ENCODE measurements around the gene DHX57.

The DHX57 gene

DNA sequence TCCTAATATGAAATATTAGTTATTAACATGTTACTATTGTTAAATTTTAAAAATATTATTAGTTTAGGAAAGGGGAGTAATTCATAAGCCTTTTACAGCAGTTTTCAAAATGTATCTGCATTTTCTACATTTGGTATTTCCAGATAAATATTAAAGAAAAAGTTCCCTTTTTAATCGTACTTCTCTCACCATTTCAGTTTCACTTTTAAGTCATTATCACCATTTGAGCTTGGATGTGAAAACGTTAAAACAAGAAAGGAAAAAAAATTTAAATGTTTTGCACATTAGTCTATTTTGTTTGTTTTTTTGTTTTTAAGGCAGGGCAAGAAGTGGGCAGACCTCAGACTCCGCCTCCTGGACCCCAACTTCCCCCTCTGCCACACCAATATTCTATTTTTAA, 121.2 kb downstream of the DHX57 start:
- DNase-seq (no peak), ATAC-seq (no peak)
- Mint-ChIP-seq H3K4me3 (peak overlapping the region; percentile 74 to 82), H3K9me3 (no peaks in the 10 kb centered on the region), H3K4me1 (peaks cover 29% of the 10 kb centered on the region), H3K27ac (peak overlapping the region; percentile 76 to 81), H3K27me3 (no peaks in the 10 kb centered on the region)

DNA sequence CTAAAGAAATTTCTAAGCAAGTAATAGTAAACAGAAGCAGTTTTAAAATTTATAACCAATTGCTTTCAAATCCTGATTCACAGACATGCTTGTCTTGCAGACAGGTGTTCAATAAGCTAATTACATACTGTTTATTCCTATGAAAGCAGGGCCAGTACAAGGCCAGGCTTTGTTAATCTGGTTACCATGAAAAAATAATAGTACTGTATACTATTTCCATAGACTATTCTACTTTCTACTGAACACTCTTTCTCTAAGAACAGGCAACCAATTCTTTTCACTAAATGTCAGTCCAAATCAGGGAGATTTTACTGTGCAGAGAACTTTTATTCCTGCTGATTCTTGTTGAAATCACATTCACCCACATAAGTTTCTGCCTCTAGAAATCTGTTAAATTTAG, 121.7 kb downstream of the DHX57 start:
- Mint-ChIP-seq H3K27ac (peak overlapping the region in 1 of 2 donors; percentile 90), H3K27me3 (no peaks in the 10 kb centered on the region), H3K9me3 (no peaks in the 10 kb centered on the region), H3K4me1 (peaks cover 34% of the 10 kb centered on the region), H3K4me3 (peak overlapping the region; percentile 61 to 82)
- DNase-seq (no peak), ATAC-seq (no peak)

DNA sequence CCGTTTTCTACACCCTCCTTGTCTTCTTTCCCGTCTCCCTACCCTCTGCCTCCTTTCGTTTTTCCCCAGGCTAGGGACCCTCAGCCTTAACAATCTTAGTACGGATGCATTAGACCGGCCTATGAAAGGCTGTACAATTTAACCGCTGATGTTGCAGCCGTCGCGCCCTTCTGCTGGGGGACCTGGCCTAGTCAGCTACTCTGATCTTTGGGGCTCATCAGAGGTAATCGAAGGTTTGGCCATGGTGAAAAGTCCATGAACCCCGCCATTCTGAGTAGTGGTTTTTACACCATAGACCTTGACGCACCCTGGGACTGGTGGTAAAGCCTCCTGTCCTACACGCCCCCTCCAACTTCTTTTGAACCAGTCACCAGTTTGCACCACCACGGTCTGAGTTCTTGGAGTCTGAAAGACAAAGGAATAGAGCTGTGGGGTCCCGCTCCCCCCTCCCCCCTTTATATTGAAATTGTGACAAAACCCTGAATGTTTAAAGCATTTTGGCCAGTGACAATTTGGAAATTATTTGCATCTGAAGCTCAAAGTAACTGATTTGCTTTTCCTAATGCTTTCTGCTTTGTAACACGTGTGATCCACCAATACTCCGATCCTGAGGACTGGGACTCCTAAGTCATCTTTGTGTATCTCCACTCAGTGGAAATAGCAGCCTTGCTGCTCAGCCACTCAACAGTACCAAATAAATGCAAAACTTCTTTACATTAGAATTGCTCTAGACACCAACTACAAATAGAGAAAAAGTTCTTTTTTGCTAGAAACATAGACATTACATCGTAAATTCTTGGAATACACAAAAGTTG, 123.9 kb downstream of the DHX57 start:
- H3K27me3 Mint-ChIP-seq: no peaks in the 10 kb centered on the region
- peak; percentile 35 for ATAC-seq
- no peaks in the 10 kb centered on the region for H3K9me3 Mint-ChIP-seq
- peak overlapping the region; percentile 96 to 97 for H3K4me3 Mint-ChIP-seq
- DNase-seq: no peak
- H3K4me1 Mint-ChIP-seq: peaks cover 56% of the 10 kb centered on the region
- peak overlapping the region; percentile 100 for H3K27ac Mint-ChIP-seq

DNA sequence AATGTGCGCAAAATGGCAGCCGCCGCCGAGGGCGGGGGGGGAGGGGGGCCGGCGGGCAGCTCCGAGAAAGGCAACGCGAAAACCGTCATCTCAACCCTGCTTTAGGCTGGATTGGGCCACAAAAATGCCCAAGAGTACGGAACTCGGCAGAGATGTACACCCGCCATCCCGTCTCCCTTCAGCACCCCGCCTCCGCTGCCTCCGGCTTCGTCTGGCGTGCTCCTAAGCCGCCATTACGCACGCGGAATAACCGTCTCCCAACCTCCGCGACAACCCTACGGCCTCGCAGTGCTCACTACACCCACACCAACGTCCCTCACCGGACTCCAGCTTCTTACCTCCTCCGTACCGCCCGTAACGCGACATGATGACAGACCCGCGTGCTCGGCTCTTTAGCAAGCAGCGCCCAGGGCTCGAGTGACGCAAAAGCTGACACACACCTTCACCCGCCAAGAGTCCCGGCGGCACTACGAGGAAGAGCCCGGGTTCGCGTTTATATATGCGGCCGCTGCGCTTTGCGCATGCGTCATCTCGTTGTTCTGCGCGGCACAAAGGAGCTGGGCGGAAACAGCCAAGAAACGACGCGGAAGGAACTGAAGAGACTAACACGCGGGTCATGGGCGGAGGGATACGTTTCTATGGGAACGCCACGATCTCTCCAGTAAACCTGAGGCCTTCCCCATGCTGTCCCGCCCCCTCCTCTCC, 124.7 kb downstream of the DHX57 start, which contains the start of gene SRSF7:
Gene SRSF7 (minus strand): TSS at position 471 of the 705 bp plus-strand sequence. CDS start 105 bp downstream, at position 366.
- no peaks in the 10 kb centered on the region for H3K9me3 Mint-ChIP-seq
- peak within 1 kb of the TSS; percentile 96 to 97 for H3K4me3 Mint-ChIP-seq
- H3K4me1 Mint-ChIP-seq: peaks cover 64% of the 10 kb centered on the region
- DNase-seq: peak; percentile 97 to 99
- H3K27ac Mint-ChIP-seq: peak within 1 kb of the TSS; percentile 100
- H3K27me3 Mint-ChIP-seq: no peaks in the 10 kb centered on the region
- peak; percentile 88 for ATAC-seq

DNA sequence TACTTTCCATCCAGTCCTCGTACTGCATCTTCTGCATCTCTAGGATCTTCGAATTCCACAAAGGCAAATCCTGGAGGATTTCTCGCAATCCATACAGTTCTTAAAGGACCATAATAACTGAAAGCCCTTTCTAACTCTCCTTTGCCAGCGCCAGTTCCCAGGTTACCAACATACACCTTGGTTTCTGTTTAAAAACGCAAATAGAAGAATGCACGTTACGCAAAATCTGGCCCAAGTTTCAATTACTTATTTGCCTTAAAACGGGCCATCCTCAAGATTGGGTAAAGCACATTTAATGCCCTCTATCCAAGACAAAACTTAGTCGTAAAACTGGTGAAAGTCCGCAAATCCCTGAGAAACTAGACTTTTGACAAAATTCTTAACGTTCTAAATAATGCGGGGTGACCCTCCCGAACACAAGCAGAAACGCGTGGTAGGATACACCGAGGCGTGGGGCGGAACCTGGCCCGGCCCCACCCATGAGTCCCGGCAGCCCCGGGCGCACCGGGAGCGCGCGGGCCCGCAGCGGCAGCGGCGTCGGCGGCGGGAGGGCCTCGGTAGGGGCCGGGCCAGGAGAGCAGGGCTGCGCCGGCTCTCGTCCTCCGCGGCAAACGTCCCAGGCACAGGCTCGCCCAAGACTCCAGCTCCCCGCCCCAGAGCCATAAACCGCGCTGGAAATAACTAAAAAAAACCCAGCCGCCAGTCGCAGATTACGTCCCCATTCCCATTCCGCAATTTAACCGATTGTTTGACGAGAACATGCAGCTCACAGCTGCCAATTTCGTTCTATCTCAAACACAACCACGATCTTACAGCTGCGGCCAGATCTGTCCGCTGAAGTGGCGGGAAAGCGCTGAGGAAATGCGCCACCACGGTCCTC, 125.5 kb downstream of the DHX57 start:
- H3K27ac Mint-ChIP-seq: peak overlapping the region; percentile 100
- peaks cover 72% of the 10 kb centered on the region for H3K4me1 Mint-ChIP-seq
- peak overlapping the region; percentile 96 to 97 for H3K4me3 Mint-ChIP-seq
- H3K27me3 Mint-ChIP-seq: no peaks in the 10 kb centered on the region
- DNase-seq (peak; percentile 44 to 60), ATAC-seq (peak; percentile 59)
- no peaks in the 10 kb centered on the region for H3K9me3 Mint-ChIP-seq

DNA sequence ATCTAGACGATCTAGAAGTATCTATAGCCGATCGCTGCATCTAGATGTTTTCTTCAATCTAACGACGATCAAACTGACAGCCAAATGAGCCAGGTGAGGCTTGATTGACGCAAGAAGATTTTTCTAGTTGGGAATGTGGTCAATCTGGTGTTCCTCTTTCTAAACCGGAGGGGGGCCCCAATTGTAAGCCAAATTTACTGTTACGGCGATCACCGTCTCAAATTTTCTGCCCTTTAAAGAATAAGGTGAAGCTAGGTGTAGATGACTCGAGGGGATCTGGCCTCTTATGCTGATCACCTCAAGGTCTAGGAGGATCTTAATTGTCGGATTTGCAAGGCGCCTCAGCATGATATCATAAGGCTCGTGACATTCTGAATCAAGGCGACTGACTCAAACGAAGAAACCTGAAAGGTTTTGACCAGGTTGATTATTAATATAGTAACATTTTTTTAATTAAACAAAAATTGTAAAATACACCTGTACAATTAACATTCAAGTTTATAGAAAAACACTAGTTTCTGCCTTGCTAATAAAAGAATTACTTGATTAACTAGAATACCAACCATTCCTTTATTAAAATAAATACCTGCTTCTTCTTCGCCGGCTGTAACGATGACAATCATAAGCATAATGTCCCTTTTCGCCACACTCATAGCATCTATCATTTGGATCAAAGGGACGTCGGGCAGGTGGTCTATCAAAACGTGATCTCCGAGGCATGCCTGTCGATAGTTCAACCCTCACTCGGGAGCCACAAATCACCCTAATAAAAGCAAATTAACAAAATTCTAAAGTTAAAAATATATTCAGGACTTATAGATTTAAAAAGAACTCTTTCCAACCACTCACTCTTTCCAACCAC, 126.6 kb downstream of the DHX57 start:
- DNase-seq (no peak), ATAC-seq (no peak)
- Mint-ChIP-seq H3K4me3 (peak overlapping the region; percentile 96 to 97), H3K27ac (peak overlapping the region; percentile 94 to 95), H3K9me3 (no peaks in the 10 kb centered on the region), H3K27me3 (no peaks in the 10 kb centered on the region), H3K4me1 (peaks cover 83% of the 10 kb centered on the region)

DNA sequence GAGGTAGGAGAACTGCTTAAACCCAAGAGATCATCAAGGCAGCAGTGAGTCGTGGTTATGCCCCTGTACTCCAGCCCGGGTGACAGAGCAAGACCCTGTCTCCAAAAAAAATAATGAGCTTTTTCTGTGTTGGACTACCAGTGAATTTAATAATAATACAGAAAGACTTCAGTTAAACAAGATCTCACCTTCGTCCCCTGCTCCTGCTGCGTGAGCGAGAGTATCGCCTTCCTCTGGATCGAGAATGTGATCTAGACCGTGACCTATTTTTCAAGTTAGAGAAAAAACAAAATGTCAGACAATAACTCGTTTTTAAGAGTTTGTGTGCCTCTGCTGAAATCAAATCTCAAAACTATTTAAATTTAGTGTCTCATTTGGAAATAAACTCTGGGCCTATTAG, 127.3 kb downstream of the DHX57 start:
- DNase-seq (no peak), ATAC-seq (no peak)
- no peaks in the 10 kb centered on the region for H3K27me3 Mint-ChIP-seq
- peaks cover 86% of the 10 kb centered on the region for H3K4me1 Mint-ChIP-seq
- H3K9me3 Mint-ChIP-seq: no peaks in the 10 kb centered on the region
- H3K27ac Mint-ChIP-seq: peak overlapping the region; percentile 90 to 91
- H3K4me3 Mint-ChIP-seq: peak overlapping the region; percentile 68 to 96

DNA sequence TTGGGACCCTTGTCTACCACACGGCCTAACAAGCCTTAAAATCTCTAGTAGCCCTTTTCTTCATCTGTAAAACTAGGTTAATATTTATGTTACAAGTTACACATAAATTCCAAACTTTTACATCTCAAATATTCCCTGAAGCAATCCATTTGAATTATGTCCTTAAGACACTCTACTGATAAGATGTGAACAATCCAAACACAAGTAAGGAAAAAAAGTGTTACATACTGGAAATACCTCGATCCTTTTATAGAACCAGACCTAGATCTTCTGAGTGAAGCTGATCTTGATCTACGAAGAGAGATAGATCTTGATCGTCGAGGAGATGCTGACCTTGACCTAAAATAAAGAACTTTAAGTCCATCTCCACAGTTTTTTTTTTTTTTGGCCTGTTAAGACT, 127.9 kb downstream of the DHX57 start:
- peaks cover 87% of the 10 kb centered on the region for H3K4me1 Mint-ChIP-seq

More for the DNA sequence above, 127.9 kb downstream of the DHX57 start:
- Mint-ChIP-seq H3K4me3 (peak overlapping the region; percentile 68 to 96), H3K27ac (peak overlapping the region; percentile 90 to 91), H3K27me3 (no peaks in the 10 kb centered on the region), H3K9me3 (no peaks in the 10 kb centered on the region)
- DNase-seq: no peak
- no peak for ATAC-seq

Measured in stimulated activated naive CD8-positive, alpha-beta T cell treated with anti-CD3 and anti-CD28 coated beads, Interleukin-15, amount 100 ng/mL, for 72 hours (primary cell).